ENCODE data around the gene DST. TPM values are rescaled to one million over a fixed set of nuclear protein-coding genes. Genes with fewer than 3 reads are reported as not detected.

Gene DST
- total RNA-seq, 1 donor from 2014 or later = 124 TPM

GRCh38 chr6:56514395-56514794, 128.3 kb downstream of the DST start:
- no peaks in the 10 kb centered on the region for H3K27me3 Mint-ChIP-seq (ENCODE audit: low read depth)
- no peak for TF ChIP-seq CTCF (conservative IDR thresholded peaks at IDR 0.05)
- no peaks in the 10 kb centered on the region for H3K4me1 Mint-ChIP-seq
- H3K4me3 Mint-ChIP-seq = no peak overlapping the region
- H3K27ac Mint-ChIP-seq (ENCODE audit: unreplicated experiment) = no peak overlapping the region
- peaks cover 18% of the 10 kb centered on the region for H3K36me3 Mint-ChIP-seq (ENCODE audit: low read depth)
- no peak for DNase-seq (ENCODE audit: low read depth, low spot score)
- H3K9me3 Mint-ChIP-seq = no peaks in the 10 kb centered on the region

- no peaks in the 10 kb centered on the region for H3K4me1 Mint-ChIP-seq
- H3K4me3 Mint-ChIP-seq = no peak overlapping the region
- H3K9me3 Mint-ChIP-seq = no peaks in the 10 kb centered on the region
- H3K36me3 Mint-ChIP-seq (ENCODE audit: low read depth) = peaks cover 22% of the 10 kb centered on the region
- no peak overlapping the region for H3K27ac Mint-ChIP-seq (ENCODE audit: unreplicated experiment)
- no peak for TF ChIP-seq CTCF (conservative IDR thresholded peaks at IDR 0.05)
- DNase-seq (ENCODE audit: low read depth, low spot score) = no peak
- H3K27me3 Mint-ChIP-seq (ENCODE audit: low read depth) = no peaks in the 10 kb centered on the region
Observed at GRCh38 chr6:56513631-56514030, 129.1 kb downstream of the DST start.

GRCh38 chr6:56511591-56511990, 131.1 kb downstream of the DST start:
- Mint-ChIP-seq H3K27ac (ENCODE audit: unreplicated experiment) (peak overlapping the region; percentile 52), H3K4me3 (no peak overlapping the region), H3K4me1 (no peaks in the 10 kb centered on the region), H3K36me3 (ENCODE audit: low read depth) (peaks cover 23% of the 10 kb centered on the region), H3K9me3 (no peaks in the 10 kb centered on the region), H3K27me3 (ENCODE audit: low read depth) (no peaks in the 10 kb centered on the region)
- TF ChIP-seq CTCF (conservative IDR thresholded peaks at IDR 0.05) = no peak
- no peak for DNase-seq (ENCODE audit: low read depth, low spot score)

GRCh38 chr6:56510984-56511531, 131.6 kb downstream of the DST start:
- H3K36me3 Mint-ChIP-seq (ENCODE audit: low read depth) = peaks cover 23% of the 10 kb centered on the region

GRCh38 chr6:56509031-56509430, 133.7 kb downstream of the DST start:
- Mint-ChIP-seq H3K27ac (ENCODE audit: unreplicated experiment) (no peak overlapping the region), H3K4me3 (no peak overlapping the region), H3K27me3 (ENCODE audit: low read depth) (no peaks in the 10 kb centered on the region), H3K9me3 (no peaks in the 10 kb centered on the region), H3K36me3 (ENCODE audit: low read depth) (peaks cover 19% of the 10 kb centered on the region), H3K4me1 (no peaks in the 10 kb centered on the region)
- no peak for DNase-seq (ENCODE audit: low read depth, low spot score)
- no peak for TF ChIP-seq CTCF (conservative IDR thresholded peaks at IDR 0.05)

More at GRCh38 chr6:56510984-56511531, 131.6 kb downstream of the DST start:
- H3K9me3 Mint-ChIP-seq = no peaks in the 10 kb centered on the region
- TF ChIP-seq CTCF (conservative IDR thresholded peaks at IDR 0.05) = no peak
- no peak overlapping the region for H3K4me3 Mint-ChIP-seq
- DNase-seq (ENCODE audit: low read depth, low spot score) = no peak
- no peaks in the 10 kb centered on the region for H3K27me3 Mint-ChIP-seq (ENCODE audit: low read depth)
- peak overlapping the region; percentile 52 for H3K27ac Mint-ChIP-seq (ENCODE audit: unreplicated experiment)
- H3K4me1 Mint-ChIP-seq = no peaks in the 10 kb centered on the region
